ENCODE results near the gene FBXW8. TPM values are rescaled to one million over a fixed set of nuclear protein-coding genes. Genes with fewer than 3 reads are reported as not detected.

FBXW8 gene
- total and polyA plus RNA-seq, 2 donors (not counting 3 experiments of a cell fraction or from before 2014, with no cell fraction given), result 15.4 TPM

DNA sequence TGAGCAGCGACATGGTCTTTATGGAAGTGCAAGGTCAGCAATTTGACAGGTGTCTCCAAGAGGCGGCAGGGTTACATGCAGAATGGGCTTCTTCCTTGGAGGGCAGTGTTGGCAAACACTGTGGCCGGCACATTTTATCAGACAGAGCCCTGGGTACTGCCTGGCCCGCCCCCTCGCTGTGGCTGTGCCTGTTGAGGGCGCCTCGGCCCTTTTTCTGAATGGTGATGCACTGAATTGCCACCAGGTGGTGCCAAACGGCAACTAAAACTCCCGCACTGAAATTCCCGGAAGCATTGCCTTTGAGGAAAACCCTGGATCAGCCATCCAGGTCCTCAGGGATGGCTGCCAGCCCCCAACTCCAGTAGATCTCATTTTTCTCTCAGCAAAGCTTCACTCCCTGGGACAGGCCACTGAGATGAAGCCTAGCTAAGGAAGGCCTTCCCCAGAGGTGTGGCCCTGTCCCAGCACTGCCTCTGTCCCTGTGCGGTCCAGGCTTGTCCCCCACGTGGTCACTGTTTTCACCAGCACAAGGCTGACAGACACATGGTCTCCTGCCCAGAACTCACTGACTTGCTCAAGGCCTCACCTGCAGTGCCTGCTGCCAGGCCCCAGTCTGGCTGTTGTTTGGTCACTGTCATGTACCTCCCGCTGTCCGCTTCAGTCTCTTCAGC lies 114.9 kb downstream of the FBXW8 start:
- dilution Hi-C loops (cut with MboI; ENCODE audit: extremely low pct_ligation_motif_present, low sequenced_read_pairs) (no loop called here), intact Hi-C loops (cut with micrococcal nuclease) (loop anchor here (1.0 to 2.0 kb wide), 5 partner anchors 75 to 322 kb away; no protein-coding TSS in a partner anchor)
- DNase-seq (ENCODE audit: low read depth, low spot score), result peak; percentile 77
- no peak overlapping the region for H2AFZ ChIP-seq (ENCODE audit: low read depth, low read length)
- no peaks in the 10 kb centered on the region for H4K20me1 ChIP-seq (replicated peaks; ENCODE audit: control insufficient read depth, extremely low read depth, insufficient read depth, low read length)
- peaks cover 9 to 33% of the 10 kb centered on the region in 2 experiments for H3K36me3 ChIP-seq (ENCODE audit: control insufficient read depth in 2 of 2, extremely low read depth in 1 of 2, insufficient read depth in 2 of 2, low read length in 2 of 2)
- H3K79me2 ChIP-seq (ENCODE audit: control insufficient read depth, insufficient read depth, low read length), result no peaks in the 10 kb centered on the region
- POLR2A ChIA-PET, result no interaction called here
- H3K9me3 ChIP-seq (replicated peaks; ENCODE audit: control insufficient read depth, insufficient read depth, low read length), result no peaks in the 10 kb centered on the region
- no peak for TF ChIP-seq POLR2A (IDR thresholded peaks at IDR 0.05; ENCODE audit: low read depth, low read length)
- no peak for TF ChIP-seq EZH2 (IDR thresholded peaks at IDR 0.05; ENCODE audit: borderline replicate concordance, low read depth, low read length, severe bottlenecking)
- TF ChIP-seq, protein P1, sequence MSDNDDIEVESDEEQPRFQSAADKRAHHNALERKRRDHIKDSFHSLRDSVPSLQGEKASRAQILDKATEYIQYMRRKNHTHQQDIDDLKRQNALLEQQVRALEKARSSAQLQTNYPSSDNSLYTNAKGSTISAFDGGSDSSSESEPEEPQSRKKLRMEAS (IDR thresholded peaks at IDR 0.05; ENCODE audit: insufficient read depth, insufficient read length), result no peak
- TF ChIP-seq POLR2AphosphoS5 (IDR thresholded peaks at IDR 0.05; ENCODE audit: insufficient read depth, low read depth, low read length), result no peak
- TF ChIP-seq, protein P2, sequence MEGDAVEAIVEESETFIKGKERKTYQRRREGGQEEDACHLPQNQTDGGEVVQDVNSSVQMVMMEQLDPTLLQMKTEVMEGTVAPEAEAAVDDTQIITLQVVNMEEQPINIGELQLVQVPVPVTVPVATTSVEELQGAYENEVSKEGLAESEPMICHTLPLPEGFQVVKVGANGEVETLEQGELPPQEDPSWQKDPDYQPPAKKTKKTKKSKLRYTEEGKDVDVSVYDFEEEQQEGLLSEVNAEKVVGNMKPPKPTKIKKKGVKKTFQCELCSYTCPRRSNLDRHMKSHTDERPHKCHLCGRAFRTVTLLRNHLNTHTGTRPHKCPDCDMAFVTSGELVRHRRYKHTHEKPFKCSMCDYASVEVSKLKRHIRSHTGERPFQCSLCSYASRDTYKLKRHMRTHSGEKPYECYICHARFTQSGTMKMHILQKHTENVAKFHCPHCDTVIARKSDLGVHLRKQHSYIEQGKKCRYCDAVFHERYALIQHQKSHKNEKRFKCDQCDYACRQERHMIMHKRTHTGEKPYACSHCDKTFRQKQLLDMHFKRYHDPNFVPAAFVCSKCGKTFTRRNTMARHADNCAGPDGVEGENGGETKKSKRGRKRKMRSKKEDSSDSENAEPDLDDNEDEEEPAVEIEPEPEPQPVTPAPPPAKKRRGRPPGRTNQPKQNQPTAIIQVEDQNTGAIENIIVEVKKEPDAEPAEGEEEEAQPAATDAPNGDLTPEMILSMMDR (IDR thresholded peaks at IDR 0.05; ENCODE audit: extremely low read depth in 1 of 2, insufficient read depth in 1 of 2, low read depth in 1 of 2, low read length in 2 of 2), result peak; percentile 86 to 92
- BruUV-seq (replicated peaks), result no TSS peak
- CTCF ChIA-PET, result interaction anchor here (3.0 to 3.1 kb wide), 2 partner anchors 110 to 125 kb away, joined by 12 to 14 read pairs; no protein-coding TSS in a partner anchor
- no peaks in the 10 kb centered on the region for H3K9me1 ChIP-seq (replicated peaks; ENCODE audit: control insufficient read depth, extremely low read depth, insufficient read depth, low read length)
- no peak overlapping the region for H3K9ac ChIP-seq (replicated peaks; ENCODE audit: extremely low read depth, insufficient read depth, low read length)
- H3K4me1 ChIP-seq (ENCODE audit: control insufficient read depth, extremely low read depth, insufficient read depth, low read length), result no peaks in the 10 kb centered on the region
- no peak overlapping the region for H3K27ac ChIP-seq (ENCODE audit: insufficient read depth, low read depth, low read length)
- H3K27me3 ChIP-seq (ENCODE audit: control insufficient read depth in 2 of 2, insufficient read depth in 2 of 2, low read length in 2 of 2), result no peaks in the 10 kb centered on the region
- H3K4me3 ChIP-seq (replicated peaks in 1 of 3; ENCODE audit: insufficient read depth in 1 of 3, low read depth in 1 of 3, low read length in 3 of 3), result no peak overlapping the region
- peak; percentile 92 for FAIRE-seq
- no peak overlapping the region for H3K4me2 ChIP-seq (ENCODE audit: insufficient read depth, low read length)

Data from endothelial cell of umbilical vein (primary cell).